CD14-positive monocyte (primary cell): ENCODE data around the gene LRBA. TPM values are rescaled to one million over a fixed set of nuclear protein-coding genes. Genes with fewer than 3 reads are reported as not detected.
"Not testable (repeated sequence)": the region's sequence is repeated elsewhere in the genome, so short reads cannot be mapped to it uniquely, and the experiment has no call there.

Source experiments
- DNase-seq, 3 donors: peaks; one replicate each; pipeline ENCODE4 v3.0.0-alpha.2; 2011 to 2022
- H2AFZ ChIP-seq: 2 replicates; pipeline ENCODE4 v1.6.0; 2012; ENCODE audit warnings: mild to moderate bottlenecking, low read depth, low read length, inconsistent platforms; ENCODE audit not compliant: insufficient read depth, poor library complexity, severe bottlenecking
- H3K27ac ChIP-seq, 2 donors: 1 replicate in 1 of 2; 2 replicates in 1 of 2; pipeline ENCODE4 v1.5.1; 2012 to 2013; ENCODE audit warnings: low read length in 2 of 2, control low read depth in 1 of 2, inconsistent platforms in 1 of 2, low read depth in 1 of 2, mild to moderate bottlenecking in 1 of 2
- H3K27me3 ChIP-seq, 2 donors: one replicate each; pipeline versions ENCODE4 v1.6.0 to v1.6.1; 2011 to 2013; ENCODE audit warnings: low read length in 2 of 2; ENCODE audit not compliant: control insufficient read depth in 2 of 2, insufficient read depth in 2 of 2
- H3K36me3 ChIP-seq, 2 donors: replicated peaks in 1 of 2; 1 replicate in 1 of 2; 2 replicates in 1 of 2; pipeline versions ENCODE4 v1.5.1 to v1.6.1; 2012 to 2013; ENCODE audit warnings: low read length in 2 of 2, control low read depth in 1 of 2, inconsistent platforms in 1 of 2, mild to moderate bottlenecking in 1 of 2; ENCODE audit not compliant: insufficient read depth in 2 of 2, control insufficient read depth in 1 of 2
- H3K4me1 ChIP-seq, 2 donors: 1 replicate in 1 of 2; 2 replicates in 1 of 2; pipeline versions ENCODE4 v1.5.1 to v1.6.1; 2012 to 2013; ENCODE audit warnings: low read length in 2 of 2, control low read depth in 1 of 2, inconsistent platforms in 1 of 2, mild to moderate bottlenecking in 1 of 2, moderate library complexity in 1 of 2; ENCODE audit not compliant: insufficient read depth in 2 of 2, control insufficient read depth in 1 of 2
- H3K4me2 ChIP-seq: replicated peaks from 2 replicates; pipeline ENCODE3; 2012; ENCODE audit warnings: low read length, moderate library complexity, mild to moderate bottlenecking; ENCODE audit not compliant: poor library complexity, severe bottlenecking; ENCODE audit errors: extremely low read depth
- H3K4me3 ChIP-seq, 3 experiments: fragments of 200-600 bp in 1 of 3; sonication (generic) in 1 of 3; replicated peaks in 1 of 3; 1 replicate in 2 of 3; 2 replicates in 1 of 3; pipeline ENCODE4 v1.5.1; 2011 to 2013; ENCODE audit warnings: low read length in 3 of 3, mild to moderate bottlenecking in 3 of 3, control low read depth in 2 of 3, low read depth in 2 of 3, inconsistent platforms in 1 of 3, moderate library complexity in 1 of 3
- H3K79me2 ChIP-seq: 2 replicates; pipeline ENCODE4 v1.6.0; 2012; ENCODE audit warnings: mild to moderate bottlenecking, control low read depth, inconsistent platforms, low read length, moderate library complexity; ENCODE audit not compliant: insufficient read depth
- H3K9ac ChIP-seq: 2 replicates; pipeline ENCODE4 v1.6.0; 2017; ENCODE audit warnings: low read length, mild to moderate bottlenecking; ENCODE audit not compliant: insufficient read depth, poor library complexity, severe bottlenecking
- H3K9me3 ChIP-seq, 2 donors: replicated peaks in 1 of 2; 1 replicate in 1 of 2; 2 replicates in 1 of 2; pipeline versions ENCODE4 v1.5.1 to v1.6.1; 2012 to 2013; ENCODE audit warnings: low read length in 2 of 2, control low read depth in 1 of 2; ENCODE audit not compliant: control insufficient read depth in 1 of 2, insufficient read depth in 1 of 2
- H4K20me1 ChIP-seq: 2 replicates; pipeline ENCODE4 v1.6.0; 2012; ENCODE audit warnings: mild to moderate bottlenecking, low read length, control low read depth, moderate library complexity; ENCODE audit not compliant: insufficient read depth
- H3K27ac Mint-ChIP-seq, 7 donors: one replicate each; pipeline ENCODE4 v1.8.0; 2020; ENCODE audit warnings: mild to moderate bottlenecking in 7 of 7, mixed read lengths in 7 of 7, moderate library complexity in 6 of 7, inconsistent platforms in 2 of 7
- H3K27me3 Mint-ChIP-seq, 3 donors: one replicate each; pipeline ENCODE4 v1.8.0; 2021 to 2022; ENCODE audit warnings: low read depth in 3 of 3, mild to moderate bottlenecking in 3 of 3, mixed read lengths in 3 of 3, moderate library complexity in 3 of 3, inconsistent platforms in 1 of 3
- H3K36me3 Mint-ChIP-seq, 2 donors: one replicate each; pipeline ENCODE4 v1.8.0; 2020; ENCODE audit warnings: mixed read lengths in 2 of 2, inconsistent platforms in 1 of 2, mild to moderate bottlenecking in 1 of 2
- H3K4me1 Mint-ChIP-seq: one replicate; pipeline ENCODE4 v1.8.0; 2020; ENCODE audit warnings: mild to moderate bottlenecking, mixed read lengths
- H3K4me3 Mint-ChIP-seq, 2 donors: one replicate each; pipeline ENCODE4 v1.8.0; 2020; ENCODE audit warnings: mild to moderate bottlenecking in 2 of 2, mixed read lengths in 2 of 2, moderate library complexity in 1 of 2
- H3K9me3 Mint-ChIP-seq, 7 donors: one replicate each; pipeline ENCODE4 v1.8.0; 2020 to 2022; ENCODE audit warnings: mixed read lengths in 7 of 7, mild to moderate bottlenecking in 6 of 7, moderate library complexity in 6 of 7, inconsistent platforms in 2 of 7
- CTCF ChIP-seq: fragments of 200-600 bp; IDR thresholded peaks from one replicate; pipeline ENCODE4 v1.8.0; 2022; ENCODE audit warnings: antibody characterized with exemption, mild to moderate bottlenecking
- WGBS: methylation state at CpG from one replicate; pipeline ENCODE4 v1.1.5; 2013; ENCODE audit warnings: missing lambda C conversion rate; ENCODE audit not compliant: insufficient coverage; 5-methylcytosine and 5-hydroxymethylcytosine counted together
- intact Hi-C, 2 donors: fragments of 100-400 bp; cut with micrococcal nuclease; formaldehyde crosslinking; loops; one replicate each; pipeline versions ENCODE4 v1.15.0 to v1.15.1; 2023
- polyA plus RNA-seq, 3 donors: library from polyadenylated mRNA; depleted of rRNA in 1 of 3; unstranded in 2 of 3; stranded (reverse) in 1 of 3; fragments of 300-500 nt in 2 of 3; fragments of >200 nt in 1 of 3; fragmentation: Illumina TruSeq in 2 of 3; gene quantifications; 1 replicate in 2 of 3; 2 replicates in 1 of 3; pipeline ENCODE4 v1.2.3, GENCODE V29; 2012 to 2021

LRBA gene
- polyA plus RNA-seq, 3 donors, result 1.5 to 5.5 (median 4.4) TPM

GRCh38 chr4:150957095-150957494 lies 58.0 kb downstream of the LRBA start:
- H3K27me3 Mint-ChIP-seq, H3K36me3 ChIP-seq, H3K4me3 Mint-ChIP-seq, H3K27me3 ChIP-seq, H4K20me1 ChIP-seq, H3K4me1 ChIP-seq, H2AFZ ChIP-seq, H3K36me3 Mint-ChIP-seq, H3K27ac Mint-ChIP-seq, H3K4me3 ChIP-seq, H3K4me1 Mint-ChIP-seq, DNase-seq, H3K79me2 ChIP-seq, H3K9ac ChIP-seq, intact Hi-C loops, H3K27ac ChIP-seq, H3K4me2 ChIP-seq: not testable (repeated sequence)
- peaks cover 19 to 41% (median 26%) of the 10 kb centered on the region in 7 donors for H3K9me3 Mint-ChIP-seq
- H3K9me3 ChIP-seq, result peaks cover 12 to 21% of the 10 kb centered on the region in 2 donors
- no CpG with 5 or more reads among the region's 1 CpG for WGBS

GRCh38 chr4:150953916-150954315 lies 61.2 kb downstream of the LRBA start:
- Histone ChIP-seq H3K4me1 (peaks cover 6 to 17% of the 10 kb centered on the region in 2 donors), H3K9me3 (peaks cover 12 to 21% of the 10 kb centered on the region in 2 donors)
- H3K36me3 Mint-ChIP-seq, H3K4me3 ChIP-seq, H3K79me2 ChIP-seq, H3K4me3 Mint-ChIP-seq, DNase-seq, H3K9ac ChIP-seq, H2AFZ ChIP-seq, H3K27me3 ChIP-seq, H3K27ac ChIP-seq, H3K4me2 ChIP-seq, intact Hi-C loops, H3K27me3 Mint-ChIP-seq, H3K27ac Mint-ChIP-seq, H4K20me1 ChIP-seq, H3K36me3 ChIP-seq: not testable (repeated sequence)
- Mint-ChIP-seq H3K4me1 (peaks cover 25% of the 10 kb centered on the region), H3K9me3 (peaks cover 17 to 36% (median 25%) of the 10 kb centered on the region in 7 donors)
- 100% methylated on average over 4 of the region's 28 CpGs for WGBS

DNA sequence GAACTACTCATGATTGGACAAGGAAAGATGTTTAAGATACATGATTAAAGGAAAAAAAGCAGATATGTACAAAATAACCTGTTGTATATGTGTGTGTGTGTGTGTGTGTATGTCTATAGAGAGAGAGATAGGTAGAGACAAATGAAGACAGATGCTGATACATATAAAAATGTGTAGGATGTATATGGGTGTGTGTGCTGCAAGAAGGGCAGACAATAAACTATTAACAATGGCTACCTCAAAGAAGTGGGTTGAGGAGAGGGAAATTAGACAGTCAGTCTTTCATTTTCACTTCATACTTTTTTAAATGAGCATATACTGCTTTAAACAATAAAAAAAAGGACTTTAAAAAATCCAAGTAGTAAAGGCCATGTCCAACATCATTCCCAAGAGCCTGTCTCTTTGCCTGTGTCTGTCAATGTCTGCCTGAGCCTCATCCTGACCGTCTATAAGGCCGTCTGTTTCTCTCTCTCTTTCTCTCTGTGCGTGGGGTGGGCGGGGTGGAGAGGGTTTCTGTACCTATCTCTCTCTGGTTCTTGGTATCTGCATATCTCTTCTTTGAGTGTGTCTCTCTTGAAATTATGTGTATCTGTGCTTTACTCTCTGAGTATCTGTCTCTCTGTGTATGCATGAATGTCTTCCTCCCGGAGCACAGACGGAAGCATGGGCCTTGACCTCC lies 62.8 kb downstream of the LRBA start:
- no peaks in the 10 kb centered on the region for H3K27me3 Mint-ChIP-seq
- peaks cover 4% of the 10 kb centered on the region for H3K79me2 ChIP-seq
- no peak for DNase-seq
- no peak overlapping the region for H3K27ac ChIP-seq
- peaks cover 6 to 17% of the 10 kb centered on the region in 2 donors for H3K4me1 ChIP-seq
- H3K27ac Mint-ChIP-seq, result no peak overlapping the region
- H3K27me3 ChIP-seq, result no peaks in the 10 kb centered on the region
- 92% methylated on average over 2 of the region's 6 CpGs for WGBS
- peaks cover 0 to 8% of the 10 kb centered on the region in 2 donors for H3K9me3 ChIP-seq
- H3K9ac ChIP-seq, result no peak overlapping the region
- intact Hi-C loops, result no loop called here
- H3K4me2 ChIP-seq, result no peak overlapping the region
- no peaks in the 10 kb centered on the region for H3K36me3 Mint-ChIP-seq
- no peak overlapping the region for H3K4me3 ChIP-seq
- no peak overlapping the region for H2AFZ ChIP-seq
- H3K9me3 Mint-ChIP-seq, result peaks cover 5 to 20% (median 14%) of the 10 kb centered on the region in 7 donors
- H3K36me3 ChIP-seq, result no peaks in the 10 kb centered on the region
- H3K4me1 Mint-ChIP-seq, result peaks cover 25% of the 10 kb centered on the region
- no peak for TF ChIP-seq CTCF
- H4K20me1 ChIP-seq, result no peaks in the 10 kb centered on the region
- no peak overlapping the region for H3K4me3 Mint-ChIP-seq
